Cardiac muscle cell (in vitro differentiated cells and primary cell): ENCODE results near the gene TMEM185B. TPM values are rescaled to one million over a fixed set of nuclear protein-coding genes. Genes with fewer than 3 reads are reported as not detected.

Source experiments
- DNase-seq, 2 donors: peaks; one replicate each; pipeline versions ENCODE4 v3.0.0 to v3.0.0-alpha.2; 2010 to 2017; ENCODE audit warnings: low read depth in 1 of 2, low spot score in 1 of 2
- H3K27ac ChIP-seq: fragments of 200-600 bp; sonication (generic); 2 replicates; pipeline ENCODE4 v1.5.1; 2016
- H3K27me3 ChIP-seq: fragments of 200-600 bp; sonication (generic); 2 replicates; pipeline ENCODE4 v1.6.0; 2016; ENCODE audit warnings: control low read depth
- H3K36me3 ChIP-seq: fragments of 200-600 bp; sonication (generic); 2 replicates; pipeline ENCODE4 v1.5.1; 2016; ENCODE audit warnings: control low read depth
- H3K4me1 ChIP-seq: fragments of 200-600 bp; sonication (generic); 2 replicates; pipeline ENCODE4 v1.8.1; 2017; ENCODE audit warnings: low read depth, mild to moderate bottlenecking, mixed run types
- H3K4me3 ChIP-seq: fragments of 200-600 bp; sonication (generic); 2 replicates; pipeline ENCODE4 v1.5.1; 2016; ENCODE audit warnings: mild to moderate bottlenecking
- H3K9me3 ChIP-seq: fragments of 200-600 bp; sonication (generic); 2 replicates; pipeline ENCODE4 v1.5.1; 2017; ENCODE audit warnings: low read depth, mild to moderate bottlenecking, control low read depth
- polyA plus RNA-seq: library from polyadenylated mRNA; unstranded; fragments of >200 nt; fragmentation: Nextera tagmentation; extraction: Ambion mirVana; gene quantifications from 2 replicates; pipeline ENCODE4 v1.2.1, GENCODE V29; 2016
- total RNA-seq: library from RNA; depleted of rRNA; stranded (reverse); fragments of >200 nt; gene quantifications from 2 replicates; pipeline ENCODE4 v1.2.3, GENCODE V29; 2016
- TF ChIP-seq, protein P1 (sequence below): IDR thresholded peaks from 2 replicates; pipeline ENCODE4 v1.5.1; 2012; ENCODE audit warnings: low read depth, mild to moderate bottlenecking, low read length

The TMEM185B gene
- total and polyA plus RNA-seq, 2 experiments from 2014 or later = 21.3 to 43.4 TPM

DNA sequence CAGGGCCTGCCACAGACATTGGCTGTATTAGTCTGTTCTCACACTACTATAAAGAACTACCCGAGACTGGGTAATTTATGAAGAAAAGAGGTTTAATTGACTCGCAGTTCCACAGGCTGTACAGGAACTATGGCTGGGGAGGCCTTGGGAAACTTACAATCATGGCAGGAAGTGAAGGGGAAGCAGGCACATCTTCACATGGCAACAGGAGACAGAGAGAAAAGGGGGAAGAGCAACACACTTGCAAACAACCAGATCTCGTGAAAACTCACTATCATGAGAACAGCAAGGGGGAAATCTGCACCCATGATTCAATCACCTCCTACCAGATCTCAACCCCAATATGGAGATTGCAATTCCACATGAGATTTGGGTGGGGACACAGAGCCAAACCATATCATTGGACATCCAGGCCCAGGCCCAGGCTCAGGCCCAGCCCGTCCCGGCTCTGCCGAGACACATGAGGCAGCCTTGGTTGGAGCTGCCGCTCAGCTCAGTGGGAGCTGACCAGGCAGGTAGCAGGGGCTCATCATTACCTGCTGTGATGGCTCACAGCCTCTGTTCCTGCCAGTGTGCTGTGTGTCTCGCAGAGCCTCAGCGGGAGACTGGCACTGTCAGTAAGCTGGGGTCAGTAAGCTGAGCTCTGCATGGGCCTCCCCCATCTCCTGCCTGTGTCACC lies 20.8 kb upstream of the TMEM185B start:
- Histone ChIP-seq H3K4me1 (peaks cover 12% of the 10 kb centered on the region), H3K36me3 (no peaks in the 10 kb centered on the region), H3K4me3 (no peak overlapping the region), H3K9me3 (no peaks in the 10 kb centered on the region), H3K27ac (no peak overlapping the region), H3K27me3 (no peaks in the 10 kb centered on the region)
- no peak for DNase-seq
- TF ChIP-seq, protein P1, sequence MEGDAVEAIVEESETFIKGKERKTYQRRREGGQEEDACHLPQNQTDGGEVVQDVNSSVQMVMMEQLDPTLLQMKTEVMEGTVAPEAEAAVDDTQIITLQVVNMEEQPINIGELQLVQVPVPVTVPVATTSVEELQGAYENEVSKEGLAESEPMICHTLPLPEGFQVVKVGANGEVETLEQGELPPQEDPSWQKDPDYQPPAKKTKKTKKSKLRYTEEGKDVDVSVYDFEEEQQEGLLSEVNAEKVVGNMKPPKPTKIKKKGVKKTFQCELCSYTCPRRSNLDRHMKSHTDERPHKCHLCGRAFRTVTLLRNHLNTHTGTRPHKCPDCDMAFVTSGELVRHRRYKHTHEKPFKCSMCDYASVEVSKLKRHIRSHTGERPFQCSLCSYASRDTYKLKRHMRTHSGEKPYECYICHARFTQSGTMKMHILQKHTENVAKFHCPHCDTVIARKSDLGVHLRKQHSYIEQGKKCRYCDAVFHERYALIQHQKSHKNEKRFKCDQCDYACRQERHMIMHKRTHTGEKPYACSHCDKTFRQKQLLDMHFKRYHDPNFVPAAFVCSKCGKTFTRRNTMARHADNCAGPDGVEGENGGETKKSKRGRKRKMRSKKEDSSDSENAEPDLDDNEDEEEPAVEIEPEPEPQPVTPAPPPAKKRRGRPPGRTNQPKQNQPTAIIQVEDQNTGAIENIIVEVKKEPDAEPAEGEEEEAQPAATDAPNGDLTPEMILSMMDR = no peak

DNA sequence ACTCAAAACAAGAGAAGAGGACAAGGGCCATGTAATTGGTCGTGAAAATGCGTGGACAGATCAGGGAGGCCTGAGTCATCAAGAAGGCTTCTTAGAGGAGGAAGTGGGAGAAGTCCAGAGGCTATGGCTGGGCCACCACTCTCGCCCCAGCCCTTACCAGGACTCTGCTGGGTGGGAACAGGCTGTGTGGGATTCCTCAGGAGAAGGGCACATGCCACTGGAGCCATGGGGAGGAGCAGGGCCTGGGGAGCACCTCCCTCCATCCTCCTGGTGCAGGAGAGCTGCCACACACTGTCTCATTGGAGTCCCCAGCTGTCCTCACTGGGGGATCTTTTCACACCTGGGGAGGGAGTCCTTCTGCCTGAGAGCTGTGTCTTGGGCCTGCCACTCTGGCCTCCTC lies 20.0 kb upstream of the TMEM185B start:
- Histone ChIP-seq H3K4me1 (peaks cover 12% of the 10 kb centered on the region), H3K9me3 (no peaks in the 10 kb centered on the region), H3K27ac (no peak overlapping the region), H3K27me3 (no peaks in the 10 kb centered on the region), H3K36me3 (no peaks in the 10 kb centered on the region), H3K4me3 (no peak overlapping the region)
- TF ChIP-seq, protein P1 = no peak
- no peak for DNase-seq

DNA sequence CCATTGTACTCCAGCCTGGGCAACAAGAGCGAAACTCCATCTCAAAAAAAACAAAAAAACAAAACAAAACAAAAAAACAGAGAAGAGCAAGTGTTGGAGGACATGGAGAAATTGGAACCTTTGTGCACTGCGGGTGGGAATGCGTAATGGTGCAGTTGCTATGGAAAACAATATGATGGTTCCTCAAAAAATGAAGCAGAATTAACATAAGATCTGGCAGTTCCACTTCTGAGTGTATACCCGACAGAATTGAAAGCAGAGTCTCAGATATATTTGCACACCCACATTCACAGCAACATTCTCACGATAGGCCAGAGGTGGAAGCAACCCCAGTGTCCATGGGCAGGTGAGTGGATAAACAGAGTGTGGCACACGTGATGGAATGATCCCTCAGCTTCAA lies 18.5 kb upstream of the TMEM185B start:
- Histone ChIP-seq H3K4me1 (peaks cover 12% of the 10 kb centered on the region), H3K27me3 (no peaks in the 10 kb centered on the region), H3K4me3 (no peak overlapping the region), H3K27ac (no peak overlapping the region), H3K36me3 (no peaks in the 10 kb centered on the region), H3K9me3 (no peaks in the 10 kb centered on the region)
- no peak for DNase-seq
- TF ChIP-seq, protein P1 = no peak

DNA sequence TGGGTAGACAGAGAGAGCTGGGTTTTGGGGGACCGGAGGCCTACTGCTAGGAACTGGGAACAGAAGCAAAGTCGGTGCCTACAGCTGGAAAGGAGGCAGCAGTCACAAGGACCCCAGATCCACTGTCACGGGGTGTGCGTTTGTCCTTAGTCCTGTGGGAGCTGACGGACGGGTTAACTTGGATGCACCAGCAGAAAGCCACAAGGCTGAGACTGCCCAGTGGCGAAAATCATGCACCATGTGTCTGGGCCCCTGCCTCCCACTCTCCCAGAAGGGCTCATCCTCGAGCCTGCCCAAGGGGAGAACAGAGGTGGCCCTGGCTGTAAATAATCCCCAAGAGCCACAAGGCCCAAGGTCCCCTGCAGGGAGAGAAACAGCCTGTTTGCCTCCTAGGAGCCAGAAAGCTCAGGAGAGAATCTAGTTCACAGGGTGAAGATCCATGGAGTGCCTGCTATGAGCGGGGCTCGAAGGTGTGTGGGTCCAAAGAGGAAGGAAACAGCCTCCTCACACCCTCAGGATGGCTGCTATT lies 17.8 kb upstream of the TMEM185B start:
- DNase-seq = no peak
- Histone ChIP-seq H3K4me1 (peaks cover 9% of the 10 kb centered on the region), H3K27ac (no peak overlapping the region), H3K27me3 (no peaks in the 10 kb centered on the region), H3K4me3 (no peak overlapping the region), H3K36me3 (no peaks in the 10 kb centered on the region), H3K9me3 (no peaks in the 10 kb centered on the region)
- TF ChIP-seq, protein P1 = no peak

DNA sequence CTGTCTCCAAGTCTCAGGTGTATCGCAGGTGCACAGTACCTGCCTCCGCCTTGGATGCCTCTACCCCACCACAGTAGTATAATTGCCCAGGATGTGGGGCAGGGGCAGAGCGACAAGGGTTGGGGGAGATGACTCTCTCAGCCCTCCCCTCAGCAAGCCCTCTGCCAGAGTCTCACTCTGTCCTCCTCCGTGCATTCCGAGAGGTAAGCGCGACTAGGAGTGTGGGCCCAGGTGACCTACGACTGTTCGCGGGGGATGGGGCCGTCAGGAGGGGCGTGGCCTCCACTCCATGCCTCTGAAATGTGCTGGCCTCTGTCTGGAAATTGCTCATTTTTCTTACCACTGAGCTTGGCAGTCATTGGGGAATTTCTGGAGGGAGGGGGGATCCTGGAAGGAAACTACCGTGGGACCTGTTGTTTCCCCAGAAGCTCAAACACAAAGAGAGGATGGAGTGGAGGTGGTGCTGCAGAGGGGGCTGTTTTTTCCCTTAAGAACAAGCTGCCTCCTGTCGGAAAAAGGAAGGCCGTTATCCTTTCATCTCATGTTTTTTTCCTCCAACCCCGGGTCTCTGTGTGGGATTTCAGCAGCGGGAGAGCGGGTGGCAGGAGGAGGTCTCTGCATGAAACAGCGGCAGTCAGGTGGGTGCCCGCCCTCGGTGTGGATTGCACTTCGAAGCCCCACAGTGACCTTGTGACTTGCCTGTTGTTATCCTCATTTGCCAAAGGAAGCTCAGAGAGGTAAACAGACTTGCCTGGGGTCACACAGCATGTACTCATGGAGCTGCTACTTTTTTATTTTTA lies 16.5 kb upstream of the TMEM185B start:
- Histone ChIP-seq H3K9me3 (no peaks in the 10 kb centered on the region), H3K36me3 (no peaks in the 10 kb centered on the region), H3K4me3 (no peak overlapping the region), H3K27ac (no peak overlapping the region), H3K27me3 (no peaks in the 10 kb centered on the region), H3K4me1 (no peaks in the 10 kb centered on the region)
- peak in 1 of 2 donors; percentile 88 for DNase-seq
- TF ChIP-seq, protein P1 = no peak
